ENCODE data around the gene ACSF3. TPM values are rescaled to one million over a fixed set of nuclear protein-coding genes. Genes with fewer than 3 reads are reported as not detected.

The ACSF3 gene
- total RNA-seq, 1 donor from 2014 or later: 32.0 TPM

- DNase-seq (peak; percentile 26), ATAC-seq (no peak)
- no peak for TF ChIP-seq CTCF (IDR thresholded peaks at IDR 0.05)
- Histone ChIP-seq H3K27me3 (no peaks in the 10 kb centered on the region), H3K27ac (no peak overlapping the region), H3K4me3 (no peak overlapping the region), H3K36me3 (peaks cover 53% of the 10 kb centered on the region), H3K9me3 (no peaks in the 10 kb centered on the region), H3K4me1 (no peaks in the 10 kb centered on the region)
- intact Hi-C loops (cut with DNase I): no loop called here
These were observed 17.0 kb downstream of the ACSF3 start for GRCh38 chr16:89110641-89111040.

GRCh38 chr16:89111263-89111662 is 17.6 kb downstream of the ACSF3 start:
- H3K9me3 ChIP-seq: no peaks in the 10 kb centered on the region
- no peak for ATAC-seq
- peak; percentile 40 for DNase-seq
- intact Hi-C loops (cut with DNase I): no loop called here
- peaks cover 47% of the 10 kb centered on the region for H3K36me3 ChIP-seq
- no peak for TF ChIP-seq CTCF (IDR thresholded peaks at IDR 0.05)
- no peaks in the 10 kb centered on the region for H3K27me3 ChIP-seq
- H3K4me1 ChIP-seq: no peaks in the 10 kb centered on the region
- H3K27ac ChIP-seq: no peak overlapping the region
- H3K4me3 ChIP-seq: no peak overlapping the region

- Histone ChIP-seq H3K27ac (no peak overlapping the region), H3K27me3 (no peaks in the 10 kb centered on the region), H3K4me3 (no peak overlapping the region), H3K4me1 (no peaks in the 10 kb centered on the region), H3K9me3 (no peaks in the 10 kb centered on the region), H3K36me3 (peaks cover 39% of the 10 kb centered on the region)
- DNase-seq (peak; percentile 45), ATAC-seq (no peak)
- no peak for TF ChIP-seq CTCF (IDR thresholded peaks at IDR 0.05)
- intact Hi-C loops (cut with DNase I): no loop called here
These were observed 18.9 kb downstream of the ACSF3 start for GRCh38 chr16:89112377-89113151.

GRCh38 chr16:89113152-89113547 is 19.5 kb downstream of the ACSF3 start:
- peaks cover 35% of the 10 kb centered on the region for H3K36me3 ChIP-seq
- no peak for ATAC-seq
- H3K4me1 ChIP-seq: no peaks in the 10 kb centered on the region
- no peak for TF ChIP-seq CTCF (IDR thresholded peaks at IDR 0.05)
- intact Hi-C loops (cut with DNase I): no loop called here
- H3K27me3 ChIP-seq: no peaks in the 10 kb centered on the region
- no peak overlapping the region for H3K4me3 ChIP-seq
- no peak overlapping the region for H3K27ac ChIP-seq
- H3K9me3 ChIP-seq: no peaks in the 10 kb centered on the region
- DNase-seq: no peak

DNA sequence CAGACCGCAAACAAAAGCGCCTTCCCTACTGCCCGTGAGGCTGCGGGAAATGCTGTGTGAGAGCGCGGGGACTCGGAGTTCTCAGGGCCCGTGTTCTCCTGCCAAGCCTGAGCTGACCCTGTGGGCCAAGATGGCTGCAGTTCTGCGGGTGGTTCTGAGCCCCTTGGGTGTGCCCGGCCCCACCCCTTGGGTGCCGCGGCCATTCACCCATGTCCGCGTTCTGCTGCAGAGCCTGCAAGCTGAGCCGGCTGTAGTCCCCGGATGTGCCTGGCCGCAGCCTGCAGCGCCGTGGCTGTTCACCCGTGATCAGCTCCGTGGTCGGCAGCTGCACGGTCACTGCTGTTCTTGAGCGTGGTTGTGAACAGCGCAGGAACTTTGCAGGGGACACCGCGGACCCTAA is 20.0 kb downstream of the ACSF3 start:
- no peak overlapping the region for H3K4me3 ChIP-seq
- no peak for TF ChIP-seq CTCF (IDR thresholded peaks at IDR 0.05)
- H3K4me1 ChIP-seq: no peaks in the 10 kb centered on the region
- intact Hi-C loops (cut with DNase I): no loop called here
- DNase-seq (peak; percentile 53), ATAC-seq (no peak)
- no peaks in the 10 kb centered on the region for H3K27me3 ChIP-seq
- peaks cover 35% of the 10 kb centered on the region for H3K36me3 ChIP-seq
- no peak overlapping the region for H3K27ac ChIP-seq
- no peaks in the 10 kb centered on the region for H3K9me3 ChIP-seq

All from upper lobe of right lung (tissue), 1 donor.